GM13976 (cell line): ENCODE data around the gene CARD19.

Experiments
- DNase-seq: peaks from one replicate; pipeline ENCODE4 v3.0.0; 2012; ENCODE audit warnings: low spot score
- CTCF ChIP-seq: IDR thresholded peaks from 2 replicates; pipeline ENCODE4 v1.5.1; 2012; ENCODE audit warnings: borderline replicate concordance, mild to moderate bottlenecking; ENCODE audit not compliant: insufficient read depth; ENCODE audit errors: extremely low read depth, missing control alignments, control extremely low read depth
- in situ Hi-C: fragments of 300-500 bp; cut with MboI; formaldehyde crosslinking; loops from one replicate; pipeline ENCODE4 v1.12.0; 2022; ENCODE audit warnings: low sequenced_read_pairs, mixed read lengths, inconsistent platforms; ENCODE audit not compliant: unreplicated experiment

Gene CARD19

GRCh38 chr9:93096131-93096802 lies at the start of gene CARD19:
TSS of gene CARD19 (plus strand) at chr9:93096217. CDS start at chr9:93096346, 129 bp downstream.
- no peak for DNase-seq
- in situ Hi-C loops: no loop called here
- peak; percentile 9 for TF ChIP-seq CTCF

- in situ Hi-C loops: no loop called here
- DNase-seq: no peak
- TF ChIP-seq CTCF: no peak
Observed at GRCh38 chr9:93048566-93049448, 47.2 kb upstream of the CARD19 start.

- DNase-seq: no peak
- in situ Hi-C loops: no loop called here
- no peak for TF ChIP-seq CTCF
Observed at GRCh38 chr9:93049491-93049890, 46.5 kb upstream of the CARD19 start.

- in situ Hi-C loops: no loop called here
- TF ChIP-seq CTCF: no peak
Observed at GRCh38 chr9:93050231-93050630, 45.8 kb upstream of the CARD19 start.

GRCh38 chr9:93051680-93052089 lies 44.3 kb upstream of the CARD19 start:
- no peak for TF ChIP-seq CTCF
- no peak for DNase-seq
- in situ Hi-C loops: no loop called here

More at GRCh38 chr9:93050231-93050630, 45.8 kb upstream of the CARD19 start:
- DNase-seq: no peak

- TF ChIP-seq CTCF: no peak
- no peak for DNase-seq
- in situ Hi-C loops: no loop called here
Observed at GRCh38 chr9:93052791-93053540, 43.1 kb upstream of the CARD19 start.
